HUES48 (cell line): ENCODE data around the gene CLIC6.

Experiments
- H3K27ac ChIP-seq: one replicate; pipeline ENCODE4 v1.7.0; 2013; ENCODE audit warnings: low read depth, low read length, inconsistent platforms
- H3K27me3 ChIP-seq: 2 replicates; pipeline ENCODE4 v1.6.1; 2013; ENCODE audit warnings: mild to moderate bottlenecking, low read length; ENCODE audit not compliant: control insufficient read depth, insufficient read depth
- H3K36me3 ChIP-seq: 2 replicates; pipeline ENCODE4 v1.6.1; 2013; ENCODE audit warnings: low read length; ENCODE audit not compliant: control insufficient read depth, insufficient read depth
- H3K4me1 ChIP-seq: 2 replicates; pipeline ENCODE4 v1.6.1; 2013; ENCODE audit warnings: mild to moderate bottlenecking, low read length; ENCODE audit not compliant: control insufficient read depth, insufficient read depth
- H3K4me3 ChIP-seq: 2 replicates; pipeline ENCODE4 v1.5.1; 2013; ENCODE audit warnings: mild to moderate bottlenecking, low read depth, low read length
- H3K9ac ChIP-seq: 2 replicates; pipeline ENCODE4 v1.6.1; 2013; ENCODE audit warnings: mild to moderate bottlenecking, low read depth, low read length, moderate library complexity
- H3K9me3 ChIP-seq: 2 replicates; pipeline ENCODE4 v1.6.1; 2013; ENCODE audit warnings: low read length; ENCODE audit not compliant: control insufficient read depth, insufficient read depth

CLIC6 gene

DNA sequence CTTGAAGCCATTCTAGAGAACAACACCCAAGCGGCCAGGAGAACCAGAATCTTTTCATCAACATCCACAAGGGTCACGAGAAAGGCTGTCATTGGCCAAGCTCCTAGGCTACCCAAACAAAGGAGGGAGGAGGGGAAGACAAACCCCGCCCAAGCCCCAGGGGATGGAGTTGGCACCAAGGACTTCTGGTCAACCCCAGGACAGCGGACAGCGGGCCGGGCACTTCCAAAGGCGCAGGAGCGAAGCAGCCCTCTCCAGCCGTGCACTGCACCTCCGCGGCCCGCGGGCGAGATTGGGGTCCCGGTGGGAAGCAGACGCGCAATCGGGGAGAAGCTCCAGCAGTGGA lies at the start of gene CLIC6:
Gene CLIC6 (plus strand): TSS at position 192 of the 346 bp plus-strand sequence. CDS start 395 bp downstream, outside the sequence.
- Histone ChIP-seq H3K4me1 (peaks cover 14% of the 10 kb centered on the region), H3K27ac (no peak within 1 kb of the TSS), H3K36me3 (no peaks in the 10 kb centered on the region), H3K9me3 (no peaks in the 10 kb centered on the region), H3K9ac (no peak within 1 kb of the TSS), H3K4me3 (peak within 1 kb of the TSS; percentile 75), H3K27me3 (peaks cover 66% of the 10 kb centered on the region)

DNA sequence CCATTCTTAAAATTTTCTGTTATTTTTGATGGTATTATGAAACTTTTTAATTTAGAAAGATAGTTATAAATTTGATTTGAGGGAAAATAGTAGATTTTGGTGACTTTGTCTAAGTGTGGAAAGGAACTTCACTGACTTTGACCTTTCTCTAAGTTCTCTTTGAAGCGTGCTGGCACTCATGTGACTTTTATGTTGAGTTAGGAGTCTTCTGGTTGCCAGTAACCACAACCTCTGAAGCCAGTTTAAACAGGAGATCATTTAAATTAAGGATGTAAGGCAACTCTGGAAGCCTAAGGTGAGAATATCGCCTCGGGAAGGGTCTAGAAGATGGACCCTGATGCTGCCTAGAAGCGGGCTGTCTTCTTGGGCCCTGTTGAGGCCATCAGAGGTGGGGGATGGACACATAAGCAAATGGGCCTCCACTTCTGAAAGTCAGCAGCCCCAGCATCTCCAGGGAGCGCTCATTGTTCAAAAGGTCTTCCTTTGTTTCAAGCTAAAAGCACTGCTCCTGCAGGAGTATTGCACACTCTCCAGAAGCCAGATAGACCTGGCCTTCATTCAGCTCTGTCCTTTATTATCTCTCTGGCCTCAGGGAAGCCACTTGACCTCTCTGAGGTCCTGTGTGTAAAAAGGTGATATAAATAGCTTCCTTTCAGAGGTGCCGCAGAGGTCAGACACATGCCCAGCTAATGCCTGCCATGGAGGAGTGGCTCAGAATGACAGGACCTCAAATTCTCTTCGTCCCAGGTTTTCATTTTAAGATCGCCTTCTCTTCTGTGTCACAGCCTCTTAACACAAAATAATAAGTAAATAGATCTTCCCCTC lies 48.7 kb upstream of the CLIC6 start:
- H3K4me3 ChIP-seq = no peak overlapping the region
- no peak overlapping the region for H3K27ac ChIP-seq
- H3K9me3 ChIP-seq = no peaks in the 10 kb centered on the region
- H3K4me1 ChIP-seq = no peaks in the 10 kb centered on the region
- H3K27me3 ChIP-seq = peaks cover 5% of the 10 kb centered on the region; the same call in 1 of the 2 replicates
- no peak overlapping the region for H3K9ac ChIP-seq
- H3K36me3 ChIP-seq = no peaks in the 10 kb centered on the region

DNA sequence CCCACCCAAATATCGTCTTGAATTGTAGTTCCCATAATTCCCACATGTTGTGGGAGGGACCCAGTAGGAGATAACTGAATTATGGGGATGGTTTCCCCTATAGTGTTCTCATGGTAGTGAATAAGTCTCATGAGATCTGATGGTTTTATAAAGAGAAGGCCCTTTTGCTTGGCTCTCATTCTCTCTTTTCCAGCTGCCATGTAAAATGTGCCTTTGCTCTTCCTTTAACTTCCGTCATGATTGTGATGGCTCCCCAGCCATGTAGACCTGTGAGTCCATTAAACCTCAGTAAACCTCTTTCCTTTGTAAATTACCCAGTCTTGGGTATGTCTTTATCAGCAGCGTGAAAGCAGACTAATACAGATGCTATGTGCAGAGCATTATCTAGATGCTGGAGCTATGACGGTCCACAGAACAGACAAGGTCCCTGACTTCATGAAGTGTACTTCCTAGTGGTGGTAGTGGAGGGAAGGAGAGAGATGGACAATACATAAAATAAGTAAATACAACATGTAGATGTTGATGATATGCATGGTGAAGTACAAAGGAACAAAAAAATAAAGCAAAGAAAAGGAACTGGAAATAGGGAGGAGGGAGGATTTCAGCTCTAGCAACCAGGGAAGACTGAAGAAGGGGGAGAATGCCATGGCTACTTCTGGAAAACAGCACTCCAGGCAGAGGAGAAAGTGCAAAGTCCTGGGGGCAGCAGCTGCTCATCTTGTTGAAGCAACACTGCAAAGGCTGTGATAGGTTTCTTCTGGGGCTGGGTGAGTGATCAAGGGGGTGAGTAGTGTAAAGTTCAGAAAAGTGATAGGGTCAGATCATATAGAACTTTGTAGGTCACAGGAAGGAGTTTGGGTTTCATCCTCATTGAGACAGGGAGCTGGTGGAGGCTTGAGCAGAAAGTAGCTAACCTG lies 47.1 kb upstream of the CLIC6 start:
- no peak overlapping the region for H3K9ac ChIP-seq
- no peaks in the 10 kb centered on the region for H3K36me3 ChIP-seq
- no peak overlapping the region for H3K4me3 ChIP-seq
- no peaks in the 10 kb centered on the region for H3K4me1 ChIP-seq
- no peaks in the 10 kb centered on the region for H3K9me3 ChIP-seq
- no peak overlapping the region for H3K27ac ChIP-seq
- no peaks in the 10 kb centered on the region; the same call in 1 of the 2 replicates for H3K27me3 ChIP-seq

DNA sequence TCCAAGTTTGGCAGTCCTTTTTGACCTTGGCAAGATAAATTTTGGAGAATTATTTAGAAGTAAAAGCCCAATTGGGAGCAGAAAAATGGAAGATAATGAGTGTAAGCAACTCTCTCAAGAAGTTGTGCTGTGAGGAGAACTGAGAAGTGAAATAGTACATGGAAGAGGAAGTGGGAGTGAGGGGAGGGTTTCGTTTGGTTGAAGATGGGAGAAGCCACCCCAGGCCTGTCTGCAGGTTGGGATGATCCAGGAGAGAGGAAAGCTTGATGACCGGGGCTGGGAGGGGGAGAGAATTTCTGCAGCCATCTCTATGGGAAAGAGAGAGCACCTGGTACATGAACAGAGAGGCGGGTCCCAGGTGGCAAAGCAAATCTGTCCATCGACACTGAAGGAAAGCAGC lies 45.3 kb upstream of the CLIC6 start:
- no peaks in the 10 kb centered on the region for H3K9me3 ChIP-seq
- H3K4me3 ChIP-seq = no peak overlapping the region
- no peak overlapping the region for H3K27ac ChIP-seq
- H3K9ac ChIP-seq = no peak overlapping the region
- H3K27me3 ChIP-seq = no peaks in the 10 kb centered on the region; the same call in 1 of the 2 replicates
- no peaks in the 10 kb centered on the region for H3K36me3 ChIP-seq
- H3K4me1 ChIP-seq = no peaks in the 10 kb centered on the region

DNA sequence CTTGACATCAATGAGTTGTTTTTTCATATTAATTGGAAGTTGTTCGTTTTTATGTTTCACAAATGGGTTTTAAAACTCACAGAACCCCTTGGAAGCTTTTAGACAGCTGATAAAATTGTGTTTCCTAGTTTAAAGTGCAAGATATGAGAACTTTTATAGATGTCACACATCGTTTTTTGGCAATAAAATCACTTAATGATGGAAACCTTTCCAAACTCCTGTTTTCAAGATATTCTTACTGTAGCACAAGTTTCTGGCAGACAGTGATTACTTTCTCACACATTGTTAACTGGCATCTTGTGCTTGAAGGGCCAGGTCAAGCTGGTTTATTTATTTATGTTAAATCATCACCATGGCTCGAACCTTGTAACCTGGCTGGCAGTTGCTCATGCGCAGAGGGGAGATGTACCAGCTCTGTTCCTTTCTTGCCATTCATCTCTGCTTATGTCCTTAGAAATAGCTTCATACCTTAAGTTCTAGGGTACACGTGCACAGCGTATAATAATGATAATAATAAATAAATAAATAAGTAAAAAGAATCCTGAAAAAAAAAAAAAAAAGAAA lies 43.7 kb upstream of the CLIC6 start:
- Histone ChIP-seq H3K27ac (no peak overlapping the region), H3K4me1 (no peaks in the 10 kb centered on the region), H3K27me3 (no peaks in the 10 kb centered on the region; the same call in 1 of the 2 replicates), H3K4me3 (no peak overlapping the region), H3K9ac (no peak overlapping the region), H3K9me3 (no peaks in the 10 kb centered on the region), H3K36me3 (no peaks in the 10 kb centered on the region)

DNA sequence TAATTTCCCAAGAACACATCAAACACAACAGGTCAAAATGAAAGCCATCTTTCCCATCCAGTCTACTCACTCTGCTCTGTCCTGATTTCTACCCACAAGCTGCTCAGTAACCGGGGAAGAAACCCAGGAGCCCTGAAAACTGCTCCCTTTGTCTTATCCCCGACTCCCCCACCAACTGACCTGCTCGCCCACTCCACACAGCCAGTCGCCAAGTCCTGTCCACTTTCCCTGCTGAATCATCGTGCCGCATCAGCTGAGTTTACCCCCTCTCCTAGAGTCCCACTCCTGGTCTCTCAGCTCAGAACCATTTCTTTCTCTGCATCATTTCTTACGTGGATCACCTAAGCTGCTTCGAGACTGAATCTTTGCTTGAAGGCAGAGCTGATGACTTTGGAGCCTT lies 42.7 kb upstream of the CLIC6 start:
- Histone ChIP-seq H3K27me3 (no peaks in the 10 kb centered on the region; the same call in 1 of the 2 replicates), H3K9ac (no peak overlapping the region), H3K9me3 (no peaks in the 10 kb centered on the region), H3K36me3 (no peaks in the 10 kb centered on the region), H3K4me1 (no peaks in the 10 kb centered on the region), H3K4me3 (no peak overlapping the region), H3K27ac (no peak overlapping the region)

DNA sequence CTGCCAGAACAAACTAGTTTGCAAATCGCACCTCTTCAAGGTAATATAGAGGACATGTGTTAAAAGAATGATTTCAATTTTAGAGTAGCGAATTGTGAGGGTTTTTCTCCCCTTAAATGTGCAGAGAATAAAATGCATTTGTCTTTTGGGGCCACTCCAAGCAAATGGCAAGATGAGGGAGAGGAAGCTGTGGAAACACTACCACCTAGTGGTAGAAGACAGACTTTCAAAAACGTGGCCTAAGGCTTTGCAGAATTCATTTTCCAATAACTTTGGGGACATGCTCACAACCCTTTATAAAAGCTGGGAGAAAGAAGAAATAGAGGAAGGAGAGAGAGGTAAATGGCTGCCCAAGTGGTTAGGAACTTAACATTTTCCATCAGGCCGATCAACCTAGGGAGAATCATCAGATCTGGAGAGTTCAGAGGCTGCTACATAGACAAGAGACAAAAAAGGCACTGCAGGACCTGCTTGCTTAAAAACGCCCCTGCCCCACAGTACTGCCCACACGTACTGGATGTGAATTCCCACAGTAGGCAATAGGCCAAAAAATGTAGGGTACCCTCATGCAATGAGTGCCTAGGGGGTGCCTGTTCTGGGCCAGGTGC lies 38.2 kb upstream of the CLIC6 start:
- Histone ChIP-seq H3K36me3 (no peaks in the 10 kb centered on the region), H3K4me3 (no peak overlapping the region), H3K9ac (no peak overlapping the region), H3K27ac (no peak overlapping the region), H3K27me3 (no peaks in the 10 kb centered on the region; the same call in 1 of the 2 replicates), H3K4me1 (no peaks in the 10 kb centered on the region), H3K9me3 (no peaks in the 10 kb centered on the region)

DNA sequence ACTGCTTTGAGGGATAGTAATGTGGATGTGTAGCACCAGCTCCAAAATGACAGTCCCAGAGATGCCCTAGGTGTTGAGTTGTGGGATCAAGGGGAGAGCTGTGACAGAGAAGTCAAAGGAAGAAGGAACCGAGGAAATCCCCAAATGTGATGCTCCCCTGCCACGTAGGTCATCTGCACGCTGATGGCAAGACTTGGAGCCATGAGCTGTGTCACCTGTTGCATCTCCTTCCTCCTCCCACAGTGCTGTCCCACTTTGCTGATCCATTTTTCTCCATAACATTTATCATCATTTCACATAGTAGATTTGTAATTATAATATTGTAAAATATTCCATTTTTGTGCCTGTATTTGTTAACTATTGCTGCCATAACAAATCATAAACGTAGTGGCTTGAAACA lies 36.3 kb upstream of the CLIC6 start:
- Histone ChIP-seq H3K4me1 (no peaks in the 10 kb centered on the region), H3K4me3 (no peak overlapping the region), H3K9me3 (no peaks in the 10 kb centered on the region), H3K36me3 (no peaks in the 10 kb centered on the region), H3K27me3 (no peaks in the 10 kb centered on the region), H3K27ac (no peak overlapping the region), H3K9ac (no peak overlapping the region)

DNA sequence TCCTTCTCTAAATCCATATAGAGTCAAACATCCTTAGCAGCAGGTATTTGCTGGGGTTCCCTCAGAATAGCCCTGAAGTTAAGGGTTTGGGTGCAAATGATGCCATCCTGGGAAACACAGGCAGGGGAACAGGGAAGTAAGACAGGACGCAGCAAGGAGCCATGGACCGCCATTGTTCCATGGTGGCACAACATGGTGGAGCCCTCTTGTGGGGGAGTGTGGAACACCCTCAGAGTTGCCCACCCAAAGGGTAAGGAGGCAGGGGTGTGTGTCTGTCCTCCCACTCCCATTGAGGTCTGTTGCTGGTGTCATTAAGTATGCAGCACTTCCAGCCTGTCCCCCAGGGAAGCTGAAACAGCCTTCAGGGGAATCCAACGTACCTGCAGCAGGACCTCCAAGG lies 33.5 kb upstream of the CLIC6 start:
- Histone ChIP-seq H3K9me3 (no peaks in the 10 kb centered on the region), H3K4me3 (no peak overlapping the region), H3K4me1 (no peaks in the 10 kb centered on the region), H3K9ac (no peak overlapping the region), H3K36me3 (no peaks in the 10 kb centered on the region), H3K27me3 (no peaks in the 10 kb centered on the region), H3K27ac (no peak overlapping the region)

DNA sequence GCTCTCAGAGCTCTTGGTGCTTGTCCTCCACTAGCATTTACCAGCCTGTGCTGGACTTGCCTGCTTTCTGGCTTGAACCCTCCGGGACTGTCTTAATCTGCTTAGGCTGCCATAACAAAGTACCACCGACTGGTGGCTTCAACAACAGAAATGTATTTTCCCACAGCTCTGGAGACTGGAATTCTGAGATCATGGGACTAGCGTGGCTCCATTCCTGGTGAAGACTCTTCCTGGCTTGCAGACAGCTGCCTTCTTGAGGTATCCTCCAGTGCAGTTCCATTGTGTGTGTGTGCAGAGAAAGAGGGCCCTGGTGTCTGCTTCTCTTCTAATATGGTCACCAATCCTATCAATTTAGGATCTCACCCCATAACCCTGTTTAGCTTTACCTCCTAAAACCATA lies 31.8 kb upstream of the CLIC6 start:
- no peak overlapping the region for H3K9ac ChIP-seq
- H3K4me1 ChIP-seq = no peaks in the 10 kb centered on the region
- no peak overlapping the region for H3K4me3 ChIP-seq
- no peaks in the 10 kb centered on the region for H3K9me3 ChIP-seq
- H3K27me3 ChIP-seq = no peaks in the 10 kb centered on the region
- no peak overlapping the region for H3K27ac ChIP-seq
- H3K36me3 ChIP-seq = no peaks in the 10 kb centered on the region
